Heart left ventricle (tissue), 13 donors: Measurements from ENCODE around the gene AGAP2.
A peak's percentile ranks its signal among the peaks of the same experiment; 100 is the strongest.

ENCODE experiments used
- POLR2A ChIP-seq, 2 donors: fragments of 450-650 bp; IDR thresholded peaks; one replicate each; pipeline ENCODE4 v1.6.1; 2017; ENCODE audit warnings: antibody characterized with exemption in 2 of 2, mild to moderate bottlenecking in 2 of 2, moderate library complexity in 2 of 2
- TF ChIP-seq, protein P1 (sequence below), 12 donors: fragments of 200-600 bp; sonication (generic) in 4 of 12; IDR thresholded peaks; one replicate each; pipeline versions ENCODE4 v1.5.0 to v1.8.0; 2018 to 2022; ENCODE audit warnings: antibody characterized with exemption in 12 of 12, mild to moderate bottlenecking in 5 of 12
- donor health status: ischemic (EF 13 %, LVEDD 7.1; RV severe dilation, severe dysfunction).
- donor health status: DM: no; HTN: yes; CAD: no.
- donor health status: DM: no; HTN: no; CAD: no.
- donor health status: ischemic (EF 25% LVEDD 6.9; RV normal size, moderate dysfunction).
- donor health status: ischemic (EF 25% LVEDD 5.7; RV mildly dilated, moderate dysfunction).
- donor health status: ischemic (EF 35%, LVEDD 5.7; RV mildly dilated, moderate dysfunction).
- donor health status: nonischemic (EF 11% LVEDD 7.7; RV severe dilation, severe dysfunction).
- donor health status: DM: yes; HTN: yes; CAD: no.
- donor health status: PGD.
- donor health status: ischemic (EF 29% LVEDD 5.4; RV normal size, mild dysfunction).
- donor health status: nonischemic (EF 23%, LVEDD 6.1; RV moderate dilation, normal function).

DNA sequence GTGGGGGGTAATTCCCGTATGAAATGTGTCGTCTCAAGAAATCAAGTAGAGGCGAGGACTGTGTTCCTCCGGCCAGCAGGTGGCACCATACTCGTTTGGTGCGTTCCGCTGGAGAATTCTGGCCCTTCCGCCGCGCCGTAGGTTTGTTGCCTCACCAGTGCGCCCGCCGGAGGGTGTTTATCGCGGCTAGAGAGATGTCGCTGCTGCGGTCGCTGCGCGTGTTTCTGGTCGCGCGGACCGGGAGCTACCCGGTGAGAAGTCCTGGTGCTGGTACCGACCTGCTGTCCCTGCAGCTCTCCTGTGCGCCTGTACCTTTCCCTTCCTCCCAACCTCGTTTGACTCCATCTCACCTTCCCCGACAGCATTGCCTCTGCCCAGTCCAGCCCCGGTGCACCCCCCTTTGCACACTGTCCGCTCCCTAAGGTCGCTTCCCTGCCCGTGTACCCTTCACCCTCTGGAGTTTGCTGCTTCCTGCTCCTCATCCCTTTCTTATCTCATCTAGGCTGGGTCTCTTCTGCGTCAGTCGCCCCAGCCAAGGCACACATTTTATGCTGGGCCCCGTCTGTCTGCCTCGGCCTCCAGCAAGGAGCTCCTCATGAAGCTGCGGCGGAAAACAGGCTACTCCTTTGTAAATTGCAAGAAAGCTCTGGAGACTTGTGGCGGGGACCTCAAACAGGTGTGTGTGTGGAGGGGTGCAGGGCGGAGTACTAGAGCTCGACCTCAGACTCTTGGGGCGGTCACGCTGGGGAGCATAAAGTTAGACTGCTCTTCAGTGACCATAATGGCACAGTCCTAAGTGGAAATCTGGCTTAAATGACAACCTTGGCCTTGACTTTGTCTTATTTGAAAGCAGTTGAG lies 44.3 kb upstream of the AGAP2 start, which contains the start of gene TSFM:
- TF ChIP-seq, protein P1, sequence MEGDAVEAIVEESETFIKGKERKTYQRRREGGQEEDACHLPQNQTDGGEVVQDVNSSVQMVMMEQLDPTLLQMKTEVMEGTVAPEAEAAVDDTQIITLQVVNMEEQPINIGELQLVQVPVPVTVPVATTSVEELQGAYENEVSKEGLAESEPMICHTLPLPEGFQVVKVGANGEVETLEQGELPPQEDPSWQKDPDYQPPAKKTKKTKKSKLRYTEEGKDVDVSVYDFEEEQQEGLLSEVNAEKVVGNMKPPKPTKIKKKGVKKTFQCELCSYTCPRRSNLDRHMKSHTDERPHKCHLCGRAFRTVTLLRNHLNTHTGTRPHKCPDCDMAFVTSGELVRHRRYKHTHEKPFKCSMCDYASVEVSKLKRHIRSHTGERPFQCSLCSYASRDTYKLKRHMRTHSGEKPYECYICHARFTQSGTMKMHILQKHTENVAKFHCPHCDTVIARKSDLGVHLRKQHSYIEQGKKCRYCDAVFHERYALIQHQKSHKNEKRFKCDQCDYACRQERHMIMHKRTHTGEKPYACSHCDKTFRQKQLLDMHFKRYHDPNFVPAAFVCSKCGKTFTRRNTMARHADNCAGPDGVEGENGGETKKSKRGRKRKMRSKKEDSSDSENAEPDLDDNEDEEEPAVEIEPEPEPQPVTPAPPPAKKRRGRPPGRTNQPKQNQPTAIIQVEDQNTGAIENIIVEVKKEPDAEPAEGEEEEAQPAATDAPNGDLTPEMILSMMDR (IDR thresholded peaks at IDR 0.05) = peak; percentile 86 to 98 (median 92)
- TF ChIP-seq POLR2A (IDR thresholded peaks at IDR 0.05) = peak in 1 of 2 donors; percentile 60
